PFSK-1 (cell line): ENCODE data around the gene TMC5.

ENCODE experiments used
- FOXP2 ChIP-seq: optimal IDR thresholded peaks from 2 replicates; pipeline ENCODE3; 2011; ENCODE audit warnings: borderline replicate concordance, control low read depth, inconsistent platforms; ENCODE audit not compliant: insufficient read depth; ENCODE audit errors: extremely low read length, extremely low read depth
- POLR2AphosphoS5 ChIP-seq: IDR thresholded peaks from 2 replicates; pipeline ENCODE4 v1.6.1; 2012; ENCODE audit warnings: low read depth, mild to moderate bottlenecking, control low read depth, low read length, moderate library complexity
- REST ChIP-seq, 2 experiments: IDR thresholded peaks; 2 replicates each; pipeline versions ENCODE4 v1.6.1 to v1.8.0; 2011 to 2012; ENCODE audit warnings: low read depth in 2 of 2, low read length in 2 of 2, control low read depth in 1 of 2, inconsistent platforms in 1 of 2, mild to moderate bottlenecking in 1 of 2, moderate library complexity in 1 of 2; ENCODE audit not compliant: insufficient read depth in 1 of 2
- SIN3A ChIP-seq: IDR thresholded peaks from 2 replicates; pipeline ENCODE4 v1.6.1; 2012; ENCODE audit warnings: mild to moderate bottlenecking, low read length, moderate library complexity, borderline replicate concordance; ENCODE audit not compliant: insufficient read depth
- TAF1 ChIP-seq: IDR thresholded peaks from 2 replicates; pipeline ENCODE4 v1.6.1; 2012; ENCODE audit warnings: low read length, control low read depth, borderline replicate concordance; ENCODE audit not compliant: insufficient read depth

Gene TMC5

GRCh38 chr16:19424478-19424877 is 6.8 kb downstream of the TMC5 start:
- no peak for TF ChIP-seq TAF1
- no peak for TF ChIP-seq SIN3A
- no peak for TF ChIP-seq FOXP2
- no peak for TF ChIP-seq REST (IDR thresholded peaks at IDR 0.05; ENCODE audit: insufficient read depth in 1 of 2, low read depth in 2 of 2, low read length in 2 of 2)
- TF ChIP-seq POLR2AphosphoS5: no peak

GRCh38 chr16:19430345-19430744 is 12.7 kb downstream of the TMC5 start:
- TF ChIP-seq POLR2AphosphoS5 (no peak), REST (IDR thresholded peaks at IDR 0.05; ENCODE audit: insufficient read depth in 1 of 2, low read depth in 2 of 2, low read length in 2 of 2) (no peak), SIN3A (no peak), TAF1 (no peak), FOXP2 (no peak)

GRCh38 chr16:19431636-19432340 is 14.1 kb downstream of the TMC5 start:
- TF ChIP-seq TAF1 (no peak), FOXP2 (no peak), REST (IDR thresholded peaks at IDR 0.05; ENCODE audit: insufficient read depth in 1 of 2, low read depth in 2 of 2, low read length in 2 of 2) (no peak), SIN3A (no peak), POLR2AphosphoS5 (no peak)

- TF ChIP-seq REST (IDR thresholded peaks at IDR 0.05; ENCODE audit: insufficient read depth in 1 of 2, low read depth in 2 of 2, low read length in 2 of 2) (no peak), POLR2AphosphoS5 (no peak), FOXP2 (no peak), TAF1 (no peak), SIN3A (no peak)
These were observed 14.7 kb downstream of the TMC5 start for GRCh38 chr16:19432429-19432828.
